Liver (tissue), 3 donors: ENCODE data around the gene SFT2D1.

Source experiments
- CTCF ChIP-seq: fragments of 150-350 bp; IDR thresholded peaks from 2 replicates; pipeline ENCODE4 v1.5.1; 2017; ENCODE audit warnings: improper control_type of control experiment, low read depth, low read length; ENCODE audit not compliant: missing input control
- EGR1 ChIP-seq, 2 donors: IDR thresholded peaks; 2 replicates each; pipeline ENCODE4 v1.6.1; 2016 to 2018; ENCODE audit warnings: antibody characterized with exemption in 2 of 2, low read depth in 2 of 2
- REST ChIP-seq: IDR thresholded peaks from 2 replicates; pipeline ENCODE4 v1.6.1; 2016; ENCODE audit warnings: antibody characterized with exemption, mild to moderate bottlenecking
- donor health status: healthy.
- donor health status: healthy.

- TF ChIP-seq EGR1 (IDR thresholded peaks at IDR 0.05; ENCODE audit: low read depth in 2 of 2) (no peak), CTCF (no peak), REST (no peak)
These were observed 38.2 kb downstream of the SFT2D1 start for GRCh38 chr6:166304106-166304505.
